ENCODE data around the gene MYRF.

DNA sequence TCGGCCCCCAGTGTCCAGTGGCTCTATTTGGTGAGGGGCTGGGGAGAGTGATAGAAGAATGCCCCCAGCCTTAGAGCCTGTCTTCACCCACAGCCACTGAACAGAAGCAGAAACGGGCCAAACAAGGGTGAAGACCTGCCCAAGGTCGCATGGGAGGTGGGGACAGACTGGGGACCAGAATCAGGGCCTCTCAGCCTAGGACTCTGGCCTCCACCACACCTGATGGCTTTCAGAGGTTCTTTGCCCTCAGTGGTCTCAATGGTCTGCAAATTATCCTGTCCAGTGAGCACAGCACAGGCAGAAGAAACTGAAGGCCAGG is 4.5 kb upstream of the MYRF start:
- TF ChIP-seq, protein P1, sequence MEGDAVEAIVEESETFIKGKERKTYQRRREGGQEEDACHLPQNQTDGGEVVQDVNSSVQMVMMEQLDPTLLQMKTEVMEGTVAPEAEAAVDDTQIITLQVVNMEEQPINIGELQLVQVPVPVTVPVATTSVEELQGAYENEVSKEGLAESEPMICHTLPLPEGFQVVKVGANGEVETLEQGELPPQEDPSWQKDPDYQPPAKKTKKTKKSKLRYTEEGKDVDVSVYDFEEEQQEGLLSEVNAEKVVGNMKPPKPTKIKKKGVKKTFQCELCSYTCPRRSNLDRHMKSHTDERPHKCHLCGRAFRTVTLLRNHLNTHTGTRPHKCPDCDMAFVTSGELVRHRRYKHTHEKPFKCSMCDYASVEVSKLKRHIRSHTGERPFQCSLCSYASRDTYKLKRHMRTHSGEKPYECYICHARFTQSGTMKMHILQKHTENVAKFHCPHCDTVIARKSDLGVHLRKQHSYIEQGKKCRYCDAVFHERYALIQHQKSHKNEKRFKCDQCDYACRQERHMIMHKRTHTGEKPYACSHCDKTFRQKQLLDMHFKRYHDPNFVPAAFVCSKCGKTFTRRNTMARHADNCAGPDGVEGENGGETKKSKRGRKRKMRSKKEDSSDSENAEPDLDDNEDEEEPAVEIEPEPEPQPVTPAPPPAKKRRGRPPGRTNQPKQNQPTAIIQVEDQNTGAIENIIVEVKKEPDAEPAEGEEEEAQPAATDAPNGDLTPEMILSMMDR (IDR thresholded peaks at IDR 0.05), result no peak
- no peak for TF ChIP-seq POLR2A (IDR thresholded peaks at IDR 0.05)
